Osteocyte (in vitro differentiated cells): ENCODE measurements around the gene ADAM8. TPM values are rescaled to one million over a fixed set of nuclear protein-coding genes. Genes with fewer than 3 reads are reported as not detected.

Source experiments
- DNase-seq: peaks from one replicate; pipeline ENCODE4 v3.0.0; 2021; ENCODE audit warnings: mixed read lengths; ENCODE audit not compliant: unreplicated experiment; ENCODE audit errors: extremely low spot score
- H3K27ac Mint-ChIP-seq: one replicate; pipeline ENCODE4 v1.8.0; 2021; ENCODE audit warnings: mild to moderate bottlenecking, mixed read lengths; ENCODE audit not compliant: unreplicated experiment
- H3K27me3 Mint-ChIP-seq: one replicate; pipeline ENCODE4 v1.8.0; 2021; ENCODE audit warnings: mixed read lengths; ENCODE audit not compliant: unreplicated experiment
- H3K36me3 Mint-ChIP-seq: one replicate; pipeline ENCODE4 v1.8.0; 2021; ENCODE audit warnings: mixed read lengths; ENCODE audit not compliant: unreplicated experiment
- H3K4me1 Mint-ChIP-seq: one replicate; pipeline ENCODE4 v1.8.0; 2021; ENCODE audit warnings: mixed read lengths; ENCODE audit not compliant: unreplicated experiment
- H3K4me3 Mint-ChIP-seq: one replicate; pipeline ENCODE4 v1.8.0; 2021; ENCODE audit warnings: mild to moderate bottlenecking, moderate library complexity, mixed read lengths; ENCODE audit not compliant: unreplicated experiment
- H3K9me3 Mint-ChIP-seq: one replicate; pipeline ENCODE4 v1.8.0; 2021; ENCODE audit warnings: mixed read lengths; ENCODE audit not compliant: unreplicated experiment
- total RNA-seq: library from RNA; stranded (reverse); gene quantifications from 2 replicates; pipeline ENCODE4 v1.2.1, GENCODE V29; 2021
- TF ChIP-seq, protein P1 (sequence below): fragments of 200-600 bp; sonication (generic); IDR thresholded peaks from 2 replicates; pipeline ENCODE4 v1.5.0; 2021; ENCODE audit warnings: antibody characterized with exemption, mild to moderate bottlenecking, moderate library complexity

The ADAM8 gene
- total RNA-seq, 1 donor from 2014 or later, result 2.9 TPM

DNA sequence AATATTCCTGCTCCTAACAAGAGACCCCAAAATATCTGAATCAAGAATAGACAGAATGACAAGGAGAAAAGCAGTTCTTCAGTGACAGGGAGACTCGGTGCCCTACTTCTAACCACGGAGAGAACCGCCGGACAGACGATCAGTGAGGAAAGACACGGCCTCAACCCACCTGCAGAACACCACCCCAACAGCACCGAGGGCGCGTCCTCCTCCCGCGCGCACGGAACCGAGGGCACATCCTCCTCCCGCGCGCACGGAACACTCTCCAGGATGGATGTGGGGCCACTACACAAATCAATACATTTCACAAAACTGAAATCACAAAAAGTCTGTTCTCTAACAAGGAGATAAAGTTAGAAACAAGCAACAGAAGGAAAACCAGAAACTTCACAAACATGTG is 9.7 kb upstream of the ADAM8 start:
- Mint-ChIP-seq H3K27ac (no peak overlapping the region), H3K4me3 (no peak overlapping the region), H3K27me3 (no peaks in the 10 kb centered on the region), H3K9me3 (no peaks in the 10 kb centered on the region), H3K4me1 (no peaks in the 10 kb centered on the region), H3K36me3 (peaks cover 64% of the 10 kb centered on the region)
- TF ChIP-seq, protein P1, sequence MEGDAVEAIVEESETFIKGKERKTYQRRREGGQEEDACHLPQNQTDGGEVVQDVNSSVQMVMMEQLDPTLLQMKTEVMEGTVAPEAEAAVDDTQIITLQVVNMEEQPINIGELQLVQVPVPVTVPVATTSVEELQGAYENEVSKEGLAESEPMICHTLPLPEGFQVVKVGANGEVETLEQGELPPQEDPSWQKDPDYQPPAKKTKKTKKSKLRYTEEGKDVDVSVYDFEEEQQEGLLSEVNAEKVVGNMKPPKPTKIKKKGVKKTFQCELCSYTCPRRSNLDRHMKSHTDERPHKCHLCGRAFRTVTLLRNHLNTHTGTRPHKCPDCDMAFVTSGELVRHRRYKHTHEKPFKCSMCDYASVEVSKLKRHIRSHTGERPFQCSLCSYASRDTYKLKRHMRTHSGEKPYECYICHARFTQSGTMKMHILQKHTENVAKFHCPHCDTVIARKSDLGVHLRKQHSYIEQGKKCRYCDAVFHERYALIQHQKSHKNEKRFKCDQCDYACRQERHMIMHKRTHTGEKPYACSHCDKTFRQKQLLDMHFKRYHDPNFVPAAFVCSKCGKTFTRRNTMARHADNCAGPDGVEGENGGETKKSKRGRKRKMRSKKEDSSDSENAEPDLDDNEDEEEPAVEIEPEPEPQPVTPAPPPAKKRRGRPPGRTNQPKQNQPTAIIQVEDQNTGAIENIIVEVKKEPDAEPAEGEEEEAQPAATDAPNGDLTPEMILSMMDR, result no peak
- DNase-seq, result no peak

- Mint-ChIP-seq H3K4me1 (no peaks in the 10 kb centered on the region), H3K27me3 (no peaks in the 10 kb centered on the region), H3K36me3 (peaks cover 59% of the 10 kb centered on the region), H3K9me3 (no peaks in the 10 kb centered on the region), H3K27ac (no peak overlapping the region), H3K4me3 (no peak overlapping the region)
- no peak for DNase-seq
- TF ChIP-seq, protein P1, result no peak
Observed at GRCh38 chr10:133285217-133285616, 8.5 kb upstream of the ADAM8 start.

- Mint-ChIP-seq H3K9me3 (no peaks in the 10 kb centered on the region), H3K36me3 (peaks cover 50% of the 10 kb centered on the region), H3K27ac (no peak overlapping the region), H3K27me3 (no peaks in the 10 kb centered on the region), H3K4me3 (no peak overlapping the region), H3K4me1 (peaks cover 6% of the 10 kb centered on the region)
- DNase-seq, result no peak
- TF ChIP-seq, protein P1, result no peak
Observed at GRCh38 chr10:133283931-133284330, 7.3 kb upstream of the ADAM8 start.

DNA sequence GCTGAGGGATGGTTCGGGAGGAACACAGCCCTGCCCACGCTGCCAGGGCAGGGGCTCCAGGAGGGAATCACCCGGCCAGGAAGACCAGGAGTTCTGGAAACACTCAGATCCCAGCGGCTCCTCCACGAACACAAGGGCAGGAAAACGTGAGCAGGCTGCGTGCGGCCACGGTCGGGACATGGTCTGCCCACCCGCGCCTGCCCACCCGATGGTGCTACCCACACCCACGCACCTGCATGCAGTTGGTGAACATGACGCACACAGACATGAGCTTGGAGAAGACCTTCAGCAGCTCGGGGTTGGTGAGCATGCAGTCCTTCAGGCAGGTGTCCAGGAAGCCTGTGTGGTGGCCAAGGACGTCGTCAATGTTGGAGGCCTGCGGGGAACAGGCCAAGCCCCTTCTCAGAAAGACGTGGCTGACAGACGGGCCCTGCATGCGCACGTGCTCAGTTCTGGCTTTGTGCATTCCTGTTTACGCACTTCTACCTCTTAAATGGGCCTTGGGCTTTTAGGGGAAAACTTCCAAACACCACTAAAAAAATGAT is 6.2 kb upstream of the ADAM8 start:
- Mint-ChIP-seq H3K27ac (no peak overlapping the region), H3K27me3 (no peaks in the 10 kb centered on the region), H3K4me3 (no peak overlapping the region), H3K9me3 (no peaks in the 10 kb centered on the region), H3K36me3 (peaks cover 45% of the 10 kb centered on the region), H3K4me1 (peaks cover 16% of the 10 kb centered on the region)
- TF ChIP-seq, protein P1, result no peak
- DNase-seq, result no peak

- Mint-ChIP-seq H3K27ac (no peak overlapping the region), H3K9me3 (no peaks in the 10 kb centered on the region), H3K4me1 (peaks cover 17% of the 10 kb centered on the region), H3K36me3 (peaks cover 39% of the 10 kb centered on the region), H3K4me3 (no peak overlapping the region), H3K27me3 (no peaks in the 10 kb centered on the region)
- no peak for DNase-seq
- TF ChIP-seq, protein P1, result no peak
Observed at GRCh38 chr10:133281628-133282372, 5.1 kb upstream of the ADAM8 start.
